Kidney (tissue), 14 donors: Measurements from ENCODE around the gene DDB1. TPM values are rescaled to one million over a fixed set of nuclear protein-coding genes. Genes with fewer than 3 reads are reported as not detected.

Experiments used
- DNase-seq, 5 donors: peaks; one replicate each; pipeline ENCODE4 v3.0.0-alpha.2; 2013 to 2020
- FAIRE-seq: peaks from 2 replicates; lab custom pipeline; 2012; peaks lifted over from hg19 to GRCh38; lab: Jason Lieb, UNC
- H3K27ac ChIP-seq, 2 donors: one replicate each; pipeline ENCODE4 v1.7.0; 2013; ENCODE audit warnings: low read depth in 2 of 2, low read length in 2 of 2, inconsistent platforms in 1 of 2
- H3K27me3 ChIP-seq: one replicate; pipeline ENCODE4 v1.7.1; 2013; ENCODE audit warnings: low read length, inconsistent platforms; ENCODE audit not compliant: control insufficient read depth, insufficient read depth
- H3K36me3 ChIP-seq, 3 donors: one replicate each; pipeline versions ENCODE4 v1.7.0 to v1.7.1; 2013; ENCODE audit warnings: low read length in 3 of 3, control low read depth in 1 of 3, inconsistent platforms in 1 of 3; ENCODE audit not compliant: insufficient read depth in 3 of 3, control insufficient read depth in 2 of 3
- H3K4me1 ChIP-seq, 3 donors: one replicate each; pipeline versions ENCODE4 v1.7.0 to v1.7.1; 2013; ENCODE audit warnings: low read length in 3 of 3, inconsistent platforms in 1 of 3, low read depth in 1 of 3; ENCODE audit not compliant: control insufficient read depth in 2 of 3, insufficient read depth in 2 of 3
- H3K4me3 ChIP-seq, 3 donors: one replicate each; pipeline versions ENCODE4 v1.7.0 to v1.8.1; 2013; ENCODE audit warnings: low read length in 3 of 3, control low read depth in 1 of 3, inconsistent platforms in 1 of 3
- H3K9ac ChIP-seq, 3 donors: one replicate each; pipeline versions ENCODE4 v1.7.0 to v1.7.1; 2013; ENCODE audit warnings: low read length in 3 of 3, control low read depth in 1 of 3, inconsistent platforms in 1 of 3
- H3K9me3 ChIP-seq, 3 donors: one replicate each; pipeline versions ENCODE4 v1.7.0 to v1.7.1; 2013; ENCODE audit warnings: low read length in 3 of 3, control low read depth in 1 of 3, inconsistent platforms in 1 of 3; ENCODE audit not compliant: control insufficient read depth in 2 of 3, insufficient read depth in 1 of 3
- CTCF ChIP-seq: IDR thresholded peaks from 3 replicates; pipeline ENCODE4 v1.5.1; 2012; ENCODE audit warnings: mild to moderate bottlenecking, moderate library complexity, borderline replicate concordance; ENCODE audit not compliant: insufficient read depth; ENCODE audit errors: extremely low read depth
- intact Hi-C: fragments of 100-400 bp; cut with DNase I; formaldehyde crosslinking; loops from one replicate; pipeline ENCODE4 v1.11.1; 2022
- polyA plus RNA-seq: library from polyadenylated mRNA; stranded (reverse); fragments of 350-450 nt; fragmentation: Illumina TruSeq; extraction: RNeasy Lipid Tissue Mini Kit (QIAGEN cat#74804); gene quantifications from one replicate; pipeline ENCODE4 v1.2.3, GENCODE V29; 2014; ENCODE audit warnings: low read depth, low replicate concordance; ENCODE audit not compliant: insufficient read depth
- total RNA-seq: library from RNA; stranded (reverse); fragmentation: NEBNext Ultra II Directional; extraction: Animal tissue kit (Norgen Biotek cat#: 25700); gene quantifications from one replicate; pipeline ENCODE4 v1.2.1, GENCODE V29; 2021
- donor health status: control.
- donor health status: control.
- donor health status: control.
- donor health status: control.
- donor health status: control.
- donor health status: DM: yes; HTN: yes; CAD: no.
- donor health status: Normal renal cell carcinoma (clear cell type).

The DDB1 gene
- total and polyA plus RNA-seq, 2 donors from 2014 or later: 131 to 185 TPM

GRCh38 chr11:61358566-61358965, 25.7 kb upstream of the DDB1 start:
- DNase-seq: no peak
- peaks cover 0 to 3% (median 3%) of the 10 kb centered on the region in 3 donors for H3K36me3 ChIP-seq
- H3K4me1 ChIP-seq: peaks cover 0 to 12% (median 0%) of the 10 kb centered on the region in 3 donors
- intact Hi-C loops: no loop called here
- H3K27me3 ChIP-seq: no peaks in the 10 kb centered on the region
- H3K27ac ChIP-seq: no peak overlapping the region
- H3K9me3 ChIP-seq: no peaks in the 10 kb centered on the region
- TF ChIP-seq CTCF: no peak
- no peak overlapping the region for H3K4me3 ChIP-seq
- H3K9ac ChIP-seq: no peak overlapping the region
- FAIRE-seq: no peak

- Histone ChIP-seq H3K36me3 (peaks cover 0 to 10% (median 9%) of the 10 kb centered on the region in 3 donors), H3K9me3 (no peaks in the 10 kb centered on the region), H3K4me3 (no peak overlapping the region), H3K4me1 (peaks cover 0 to 7% (median 0%) of the 10 kb centered on the region in 3 donors), H3K27me3 (no peaks in the 10 kb centered on the region), H3K27ac (no peak overlapping the region), H3K9ac (no peak overlapping the region)
- intact Hi-C loops: no loop called here
- TF ChIP-seq CTCF: no peak
- DNase-seq (no peak), FAIRE-seq (no peak)
These were observed 25.0 kb upstream of the DDB1 start for GRCh38 chr11:61357894-61358239.

GRCh38 chr11:61357233-61357893, 24.5 kb upstream of the DDB1 start:
- no peak for TF ChIP-seq CTCF
- H3K4me1 ChIP-seq: peaks cover 0 to 4% (median 0%) of the 10 kb centered on the region in 3 donors
- FAIRE-seq: no peak
- no peak for DNase-seq
- intact Hi-C loops: no loop called here
- H3K27ac ChIP-seq: no peak overlapping the region
- no peaks in the 10 kb centered on the region for H3K27me3 ChIP-seq
- H3K4me3 ChIP-seq: no peak overlapping the region
- peaks cover 0 to 12% (median 11%) of the 10 kb centered on the region in 3 donors for H3K36me3 ChIP-seq
- no peaks in the 10 kb centered on the region for H3K9me3 ChIP-seq
- no peak overlapping the region for H3K9ac ChIP-seq

- Histone ChIP-seq H3K9ac (no peak overlapping the region), H3K9me3 (no peaks in the 10 kb centered on the region), H3K27me3 (no peaks in the 10 kb centered on the region), H3K4me1 (peaks cover 0 to 4% (median 0%) of the 10 kb centered on the region in 3 donors), H3K4me3 (no peak overlapping the region), H3K27ac (no peak overlapping the region), H3K36me3 (peaks cover 0 to 15% (median 11%) of the 10 kb centered on the region in 3 donors)
- intact Hi-C loops: no loop called here
- TF ChIP-seq CTCF: no peak
- DNase-seq (no peak), FAIRE-seq (no peak)
These were observed 23.8 kb upstream of the DDB1 start for GRCh38 chr11:61356706-61357105.
